Bronchial epithelial cell (primary cell): ENCODE measurements around the gene C17orf67. TPM values are rescaled to one million over a fixed set of nuclear protein-coding genes. Genes with fewer than 3 reads are reported as not detected.

Experiments used
- DNase-seq: peaks from one replicate; pipeline ENCODE4 v3.0.0-alpha.2; 2010; ENCODE audit warnings: low read depth
- FAIRE-seq: peaks from 2 replicates; lab custom pipeline; 2011; peaks lifted over from hg19 to GRCh38; lab: Jason Lieb, UNC
- H3K27me3 ChIP-seq: 2 replicates; pipeline ENCODE4 v1.5.1; 2011; ENCODE audit warnings: low read length; ENCODE audit not compliant: control insufficient read depth, insufficient read depth
- H3K36me3 ChIP-seq: 2 replicates; pipeline ENCODE4 v1.5.1; 2011; ENCODE audit warnings: low read length; ENCODE audit not compliant: control insufficient read depth, insufficient read depth
- H3K4me3 ChIP-seq: 2 replicates; pipeline ENCODE4 v1.5.1; 2011; ENCODE audit warnings: mild to moderate bottlenecking, low read depth, low read length, control low read depth
- total RNA-seq: library from RNA; depleted of rRNA; stranded (reverse); fragments of >200 nt; gene quantifications from 2 replicates; pipeline ENCODE4 v1.2.1, GENCODE V29; 2014
- TF ChIP-seq, protein P1 (sequence below): IDR thresholded peaks from 2 replicates; pipeline ENCODE4 v1.5.1; 2011; ENCODE audit warnings: mild to moderate bottlenecking, moderate library complexity, low read length, control low read depth, inconsistent platforms; ENCODE audit not compliant: insufficient read depth, severe bottlenecking

Gene C17orf67
- total RNA-seq, 1 donor from 2014 or later = 0.26 TPM

DNA sequence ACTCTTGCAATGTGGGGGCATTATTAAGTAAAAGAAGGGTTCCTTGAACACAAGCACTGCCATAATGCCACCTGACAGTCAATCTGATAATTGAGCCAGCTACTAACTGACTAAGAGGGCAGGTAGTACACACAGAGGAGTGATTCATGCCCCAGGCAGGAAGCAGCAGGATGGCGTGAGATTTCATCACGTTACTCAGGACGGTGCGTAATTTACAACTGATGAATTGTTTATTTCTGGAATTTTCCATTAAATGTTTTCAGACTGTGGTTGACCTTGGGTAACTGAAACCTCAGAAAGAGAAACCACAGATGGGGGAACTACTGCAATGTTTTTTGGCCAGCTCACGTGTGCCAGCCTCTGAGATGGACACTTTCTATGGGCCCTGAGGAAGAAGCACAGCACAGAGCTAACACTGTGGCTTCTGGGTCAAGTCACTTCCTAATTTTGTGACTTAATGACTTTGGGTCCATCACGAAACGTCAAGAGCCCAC lies 46.7 kb downstream of the C17orf67 start:
- H3K27me3 ChIP-seq = no peaks in the 10 kb centered on the region
- no peak for FAIRE-seq
- DNase-seq = peak; percentile 99
- no peaks in the 10 kb centered on the region for H3K36me3 ChIP-seq
- TF ChIP-seq, protein P1, sequence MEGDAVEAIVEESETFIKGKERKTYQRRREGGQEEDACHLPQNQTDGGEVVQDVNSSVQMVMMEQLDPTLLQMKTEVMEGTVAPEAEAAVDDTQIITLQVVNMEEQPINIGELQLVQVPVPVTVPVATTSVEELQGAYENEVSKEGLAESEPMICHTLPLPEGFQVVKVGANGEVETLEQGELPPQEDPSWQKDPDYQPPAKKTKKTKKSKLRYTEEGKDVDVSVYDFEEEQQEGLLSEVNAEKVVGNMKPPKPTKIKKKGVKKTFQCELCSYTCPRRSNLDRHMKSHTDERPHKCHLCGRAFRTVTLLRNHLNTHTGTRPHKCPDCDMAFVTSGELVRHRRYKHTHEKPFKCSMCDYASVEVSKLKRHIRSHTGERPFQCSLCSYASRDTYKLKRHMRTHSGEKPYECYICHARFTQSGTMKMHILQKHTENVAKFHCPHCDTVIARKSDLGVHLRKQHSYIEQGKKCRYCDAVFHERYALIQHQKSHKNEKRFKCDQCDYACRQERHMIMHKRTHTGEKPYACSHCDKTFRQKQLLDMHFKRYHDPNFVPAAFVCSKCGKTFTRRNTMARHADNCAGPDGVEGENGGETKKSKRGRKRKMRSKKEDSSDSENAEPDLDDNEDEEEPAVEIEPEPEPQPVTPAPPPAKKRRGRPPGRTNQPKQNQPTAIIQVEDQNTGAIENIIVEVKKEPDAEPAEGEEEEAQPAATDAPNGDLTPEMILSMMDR = no peak
- H3K4me3 ChIP-seq = no peak overlapping the region

DNA sequence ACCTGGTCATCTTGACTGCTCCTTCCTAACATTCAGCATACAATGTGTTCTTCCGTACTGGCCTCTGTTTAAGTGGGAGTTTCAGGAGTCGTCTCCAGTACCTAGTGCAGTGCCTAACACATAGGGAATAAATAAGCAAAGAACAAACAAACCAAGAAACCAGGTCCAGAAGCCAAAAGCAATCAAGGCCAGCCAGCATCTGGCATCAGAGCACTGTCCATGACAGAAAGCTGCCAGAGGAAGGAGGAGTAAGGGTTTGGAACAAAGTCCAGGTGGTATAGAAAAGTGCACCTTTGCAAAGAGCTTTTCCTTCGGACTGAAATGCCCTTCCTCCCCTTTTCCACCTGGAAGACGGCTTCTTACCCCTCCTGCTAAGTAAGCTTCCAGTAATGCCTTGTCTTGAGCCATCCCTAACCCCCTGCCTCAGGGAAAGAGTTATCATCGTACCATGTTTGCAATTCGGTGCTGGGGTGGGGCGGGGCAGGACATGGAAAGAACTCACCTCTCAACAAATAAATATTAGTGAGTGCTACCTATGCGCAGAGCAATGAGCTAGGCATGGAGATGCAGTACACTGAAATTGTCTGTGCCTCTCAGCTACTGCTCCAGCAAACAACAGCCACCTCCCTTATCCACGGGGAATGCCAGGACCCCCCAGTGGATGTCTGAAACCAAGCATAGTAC lies 47.6 kb downstream of the C17orf67 start:
- Histone ChIP-seq H3K4me3 (no peak overlapping the region), H3K36me3 (no peaks in the 10 kb centered on the region), H3K27me3 (no peaks in the 10 kb centered on the region)
- FAIRE-seq (no peak), DNase-seq (peak; percentile 37)
- TF ChIP-seq, protein P1 = no peak

DNA sequence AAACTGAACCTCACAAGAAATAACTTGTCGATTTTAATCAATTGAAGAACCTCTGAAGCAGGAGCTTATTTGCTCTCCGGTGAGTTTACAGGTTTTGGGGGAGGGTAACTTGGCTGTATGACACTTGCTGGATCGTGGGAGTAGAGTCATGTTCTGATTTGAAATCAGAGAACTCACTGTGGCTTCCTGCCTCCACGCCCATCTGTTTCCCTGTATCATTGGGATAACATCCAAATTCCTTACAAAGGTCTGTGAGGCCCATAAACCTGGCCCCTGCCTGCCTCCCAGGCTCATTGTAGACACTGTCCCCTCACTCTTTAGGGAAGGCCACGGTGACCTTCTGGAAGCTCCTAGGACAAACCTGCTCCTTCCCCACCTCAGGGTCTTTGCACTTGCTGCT lies 48.3 kb downstream of the C17orf67 start:
- DNase-seq (peak; percentile 89), FAIRE-seq (no peak)
- no peaks in the 10 kb centered on the region for H3K36me3 ChIP-seq
- TF ChIP-seq, protein P1 = no peak
- no peak overlapping the region for H3K4me3 ChIP-seq
- H3K27me3 ChIP-seq = no peaks in the 10 kb centered on the region

DNA sequence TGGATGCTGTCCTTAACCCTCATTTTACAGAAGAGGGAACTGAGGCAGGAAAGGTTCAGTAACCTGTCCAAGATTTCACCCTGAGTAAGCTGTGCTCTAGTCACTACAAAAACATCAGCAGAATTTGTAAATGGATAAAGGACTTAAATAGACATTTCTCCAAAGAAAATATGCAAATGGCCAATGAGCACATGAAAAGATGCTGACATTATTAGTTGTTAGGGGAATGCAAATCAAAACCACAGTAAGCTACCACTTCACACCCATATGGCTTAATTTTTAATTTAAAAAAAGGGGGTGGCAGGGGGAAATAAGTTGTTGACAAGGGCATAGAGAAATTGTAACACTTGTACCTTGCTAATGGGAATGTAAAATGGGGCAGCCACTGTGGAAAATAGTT lies 51.4 kb downstream of the C17orf67 start:
- no peaks in the 10 kb centered on the region for H3K27me3 ChIP-seq
- no peak overlapping the region for H3K4me3 ChIP-seq
- TF ChIP-seq, protein P1 = no peak
- FAIRE-seq = no peak
- no peak for DNase-seq
- no peaks in the 10 kb centered on the region for H3K36me3 ChIP-seq

DNA sequence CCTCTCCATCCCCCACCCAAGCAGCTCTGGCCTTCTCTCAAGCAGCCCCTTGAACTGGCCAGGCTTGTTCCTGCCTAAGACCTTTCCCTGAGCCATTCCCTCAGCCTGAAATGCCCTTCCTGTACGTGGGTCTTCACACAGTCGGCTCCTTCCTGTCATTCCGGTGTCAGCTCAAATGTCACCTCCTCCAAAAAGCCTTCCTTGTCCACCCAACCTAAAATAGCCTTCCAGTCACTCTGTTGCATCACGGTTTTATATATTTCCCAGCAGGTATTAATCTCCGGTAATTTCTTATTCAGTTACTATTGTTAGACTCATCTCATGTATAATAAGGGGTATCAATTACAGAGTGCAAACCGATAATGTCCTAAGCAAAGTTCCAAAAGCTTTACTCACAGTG lies 51.8 kb downstream of the C17orf67 start:
- Histone ChIP-seq H3K4me3 (no peak overlapping the region), H3K27me3 (no peaks in the 10 kb centered on the region), H3K36me3 (no peaks in the 10 kb centered on the region)
- TF ChIP-seq, protein P1 = no peak
- no peak for FAIRE-seq
- DNase-seq = no peak
